ENCODE measurements around the gene KCNC1. TPM values are rescaled to one million over a fixed set of nuclear protein-coding genes. Genes with fewer than 3 reads are reported as not detected.
A peak's percentile ranks its signal among the peaks of the same experiment; 100 is the strongest.

KCNC1 gene
- total and polyA plus RNA-seq, 2 of the 4 experiments (the other 2 are of a cell fraction): 0.03 TPM; not detected in 1

GRCh38 chr11:17821648-17822400, 87.2 kb downstream of the KCNC1 start:
- intact Hi-C loops (cut with micrococcal nuclease) (loop anchor here (5.0 to 10.0 kb wide), 2 partner anchors 63 to 90 kb away; partner anchors contain the start of gene KCNC1), dilution Hi-C loops (cut with HindIII; ENCODE audit: low sequenced_read_pairs, unreplicated experiment) (no loop called here), in situ Hi-C loops (cut with MboI; ENCODE audit: low sequenced_read_pairs) (no loop called here)
- Histone ChIP-seq H3K4ac (ENCODE audit: low read depth, low read length) (peak overlapping the region; percentile 51; the same call in 1 of the 2 replicates), H3K14ac (replicated peaks; ENCODE audit: low read depth, low read length) (0 out of 2 replicates have a peak overlapping the region, but pooled peaks have one; percentile 27), H3K9me1 (ENCODE audit: insufficient read depth, low read length) (peaks cover 8% of the 10 kb centered on the region; the same call in 1 of the 2 replicates), H3K4me1 (ENCODE audit: control insufficient read depth, insufficient read depth, low read length) (peaks cover 8% of the 10 kb centered on the region), H3K4me3 (ENCODE audit: insufficient read depth, low read depth, low read length) (no peak overlapping the region), H3K27me3 (ENCODE audit: control insufficient read depth, insufficient read depth, low read length) (no peaks in the 10 kb centered on the region), H3K4me2 (ENCODE audit: low read depth, low read length) (no peak overlapping the region), H2BK20ac (ENCODE audit: low read depth, low read length) (peak overlapping the region; percentile 64), H3K36me3 (ENCODE audit: control insufficient read depth, insufficient read depth, low read length) (no peaks in the 10 kb centered on the region), H3K9me3 (ENCODE audit: control insufficient read depth, insufficient read depth, low read length) (no peaks in the 10 kb centered on the region), H2BK5ac (ENCODE audit: low read depth, low read length, poor library complexity, severe bottlenecking) (peak overlapping the region; percentile 63), H2AK9ac (replicated peaks; ENCODE audit: low read depth, low read length, poor library complexity) (no peak overlapping the region), H3K79me1 (ENCODE audit: low read depth in 1 of 2, low read length in 2 of 2) (no peaks in the 10 kb centered on the region), H3K23ac (ENCODE audit: low read depth, low read length) (no peak overlapping the region), H2BK15ac (ENCODE audit: low read depth, low read length) (peak overlapping the region; percentile 57; the same call in 1 of the 3 replicates), H4K8ac (ENCODE audit: low read depth in 2 of 2, low read length in 2 of 2) (peak overlapping the region in 1 of 2 experiments; percentile 41; a peak in 1 of 4 replicates), H4K91ac (ENCODE audit: insufficient read depth, low read depth, low read length) (no peak overlapping the region), H3K18ac (ENCODE audit: low read depth, low read length) (peak overlapping the region; percentile 40; the same call in 1 of the 2 replicates), H3K27ac (ENCODE audit: insufficient read depth, low read length) (peak overlapping the region; percentile 15; the same call in 1 of the 2 replicates), H2AFZ (replicated peaks; ENCODE audit: low read length, poor library complexity) (no peak overlapping the region), H2AK5ac (ENCODE audit: low read depth, low read length) (peak overlapping the region; percentile 36; the same call in 1 of the 2 replicates), H2BK120ac (ENCODE audit: low read depth, low read length) (peak overlapping the region; percentile 42; the same call in 1 of the 2 replicates), H4K5ac (ENCODE audit: low read depth, low read length) (no peak overlapping the region), H3K56ac (ENCODE audit: extremely low read depth, insufficient read depth, low read length) (no peak overlapping the region), H4K20me1 (ENCODE audit: insufficient read depth, low read length) (no peaks in the 10 kb centered on the region), H3K9ac (ENCODE audit: low read depth, low read length) (no peak overlapping the region)
- BruUV-seq (replicated peaks): no TSS peak
- no CpG with 5 or more reads among the region's 4 CpGs for WGBS, 2 experiments (ENCODE audit: extremely low coverage in 2 of 2, insufficient read length in 1 of 2)
- peak; percentile 92 for ATAC-seq (ENCODE audit: low read depth)
- peak; percentile 83 for TF ChIP-seq CEBPB (IDR thresholded peaks at IDR 0.05; ENCODE audit: low read depth, low read length)
- TF ChIP-seq RFX5 (IDR thresholded peaks at IDR 0.05; ENCODE audit: low read depth, low read length): no peak
- no peak for TF ChIP-seq RAD21 (IDR thresholded peaks at IDR 0.05; ENCODE audit: low read length)
- TF ChIP-seq SMC3 (IDR thresholded peaks at IDR 0.05; ENCODE audit: low read depth, low read length): no peak
- POLR2A ChIA-PET (ENCODE audit: unreplicated experiment): no interaction called here
- DNase-seq: peak; percentile 82
- CTCF ChIA-PET: no interaction called here
